DND-41 (cell line): ENCODE data around the gene RALA.

ENCODE experiments used
- EZH2 ChIP-seq: IDR thresholded peaks from 3 replicates; pipeline ENCODE4 v1.6.1; 2012; ENCODE audit warnings: borderline replicate concordance, low read depth, mild to moderate bottlenecking, moderate library complexity, low read length, inconsistent platforms; ENCODE audit not compliant: severe bottlenecking
- TF ChIP-seq, protein P1 (sequence below): IDR thresholded peaks from 2 replicates; pipeline ENCODE4 v1.5.1; 2012; ENCODE audit warnings: borderline replicate concordance, low read length, moderate library complexity, mild to moderate bottlenecking; ENCODE audit not compliant: poor library complexity, severe bottlenecking; ENCODE audit errors: extremely low read depth

DNA sequence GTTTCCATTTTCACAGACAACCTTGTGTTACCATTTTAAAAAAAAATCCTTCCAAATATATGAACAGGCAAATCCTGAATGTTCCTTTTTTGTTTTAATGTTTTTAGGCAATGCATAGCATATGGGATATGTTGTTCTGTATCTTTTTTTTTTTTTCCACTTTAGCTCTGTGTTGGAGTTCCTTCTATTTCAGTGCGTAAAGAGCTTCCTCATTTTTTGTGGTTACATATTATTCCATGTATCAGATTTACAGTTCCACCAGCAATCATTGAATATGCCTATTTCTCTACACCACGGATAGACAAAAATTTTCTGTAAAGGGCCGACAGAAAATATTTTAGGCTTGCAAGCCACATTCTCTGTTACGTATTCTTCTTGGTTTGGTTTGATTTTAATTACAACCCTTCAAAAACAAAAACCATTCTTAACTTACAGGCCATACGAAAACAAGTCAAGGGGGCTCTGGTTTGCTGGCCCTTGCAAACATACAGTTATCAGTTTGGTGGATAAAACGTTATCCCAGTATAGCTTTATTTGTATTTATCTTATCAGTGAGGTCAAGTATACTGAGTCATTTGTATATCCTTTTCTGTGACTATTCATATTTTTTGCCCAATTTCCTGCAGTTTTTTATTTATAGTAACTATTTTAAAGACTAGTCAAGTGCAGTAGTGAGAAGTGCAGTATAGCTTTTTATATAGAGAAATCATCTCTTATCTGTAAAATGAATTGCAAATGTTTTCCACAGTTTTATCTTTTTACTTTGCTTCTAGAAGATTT, 55.7 kb downstream of the RALA start:
- TF ChIP-seq, protein P1, sequence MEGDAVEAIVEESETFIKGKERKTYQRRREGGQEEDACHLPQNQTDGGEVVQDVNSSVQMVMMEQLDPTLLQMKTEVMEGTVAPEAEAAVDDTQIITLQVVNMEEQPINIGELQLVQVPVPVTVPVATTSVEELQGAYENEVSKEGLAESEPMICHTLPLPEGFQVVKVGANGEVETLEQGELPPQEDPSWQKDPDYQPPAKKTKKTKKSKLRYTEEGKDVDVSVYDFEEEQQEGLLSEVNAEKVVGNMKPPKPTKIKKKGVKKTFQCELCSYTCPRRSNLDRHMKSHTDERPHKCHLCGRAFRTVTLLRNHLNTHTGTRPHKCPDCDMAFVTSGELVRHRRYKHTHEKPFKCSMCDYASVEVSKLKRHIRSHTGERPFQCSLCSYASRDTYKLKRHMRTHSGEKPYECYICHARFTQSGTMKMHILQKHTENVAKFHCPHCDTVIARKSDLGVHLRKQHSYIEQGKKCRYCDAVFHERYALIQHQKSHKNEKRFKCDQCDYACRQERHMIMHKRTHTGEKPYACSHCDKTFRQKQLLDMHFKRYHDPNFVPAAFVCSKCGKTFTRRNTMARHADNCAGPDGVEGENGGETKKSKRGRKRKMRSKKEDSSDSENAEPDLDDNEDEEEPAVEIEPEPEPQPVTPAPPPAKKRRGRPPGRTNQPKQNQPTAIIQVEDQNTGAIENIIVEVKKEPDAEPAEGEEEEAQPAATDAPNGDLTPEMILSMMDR: no peak
- TF ChIP-seq EZH2: no peak
